CD4-positive, alpha-beta T cell (primary cell): Measurements from ENCODE around the gene FHOD3. TPM values are rescaled to one million over a fixed set of nuclear protein-coding genes. Genes with fewer than 3 reads are reported as not detected.

ENCODE experiments used
- ATAC-seq: fragments of 200-7000 bp; cut with Tn5 transposase; one replicate; pipeline ENCODE4 v1.10.0; 2022; ENCODE audit warnings: mild to moderate bottlenecking; ENCODE audit not compliant: poor library complexity
- CTCF ChIA-PET: fragments of 350-600 bp; sonication (Branson Sonifier 250); formaldehyde crosslinking; loops from one replicate; lab custom pipeline; 2021; ENCODE audit warnings: antibody characterized with exemption, inconsistent platforms; lab: Charles Lee
- POLR2A ChIA-PET: fragments of 350-600 bp; sonication (Branson Sonifier 250); formaldehyde crosslinking; loops from one replicate; lab custom pipeline; 2021; ENCODE audit warnings: antibody characterized with exemption, inconsistent platforms; lab: Charles Lee
- DNase-seq, 14 experiments: peaks; one replicate each; pipeline ENCODE4 v3.0.0-alpha.2; 2013 to 2020; ENCODE audit warnings: mixed read lengths in 2 of 14
- H3K27ac ChIP-seq, 2 donors: one replicate each; pipeline versions ENCODE4 v1.5.1 to v1.7.0; 2013; ENCODE audit warnings: low read length in 2 of 2, low read depth in 1 of 2, mild to moderate bottlenecking in 1 of 2
- H3K27me3 ChIP-seq, 2 experiments: 1 replicate in 1 of 2; 2 replicates in 1 of 2; pipeline versions ENCODE4 v1.6.1 to v1.7.0; 2013; ENCODE audit warnings: low read length in 2 of 2, control low read depth in 1 of 2, mild to moderate bottlenecking in 1 of 2, moderate library complexity in 1 of 2; ENCODE audit not compliant: insufficient read depth in 2 of 2, control insufficient read depth in 1 of 2
- H3K36me3 ChIP-seq: one replicate; pipeline ENCODE4 v1.6.1; 2013; ENCODE audit warnings: low read length, control low read depth; ENCODE audit not compliant: insufficient read depth
- H3K4me1 ChIP-seq: one replicate; pipeline ENCODE4 v1.6.1; 2013; ENCODE audit warnings: low read length, control low read depth; ENCODE audit not compliant: insufficient read depth
- H3K4me3 ChIP-seq: one replicate; pipeline ENCODE4 v1.5.1; 2013; ENCODE audit warnings: mild to moderate bottlenecking, low read length, moderate library complexity
- H3K9me3 ChIP-seq, 2 experiments: 1 replicate in 1 of 2; 2 replicates in 1 of 2; pipeline versions ENCODE4 v1.6.1 to v1.7.0; 2013; ENCODE audit warnings: low read length in 2 of 2, mild to moderate bottlenecking in 2 of 2, control low read depth in 1 of 2, moderate library complexity in 1 of 2; ENCODE audit not compliant: control insufficient read depth in 1 of 2, insufficient read depth in 1 of 2
- H3K27ac Mint-ChIP-seq: one replicate; pipeline ENCODE4 v1.8.0; 2020; ENCODE audit warnings: mixed read lengths
- H3K27me3 Mint-ChIP-seq: one replicate; pipeline ENCODE4 v1.8.0; 2021; ENCODE audit warnings: mixed read lengths
- H3K36me3 Mint-ChIP-seq: one replicate; pipeline ENCODE4 v1.8.0; 2021; ENCODE audit warnings: low read depth, mixed read lengths
- H3K4me1 Mint-ChIP-seq: one replicate; pipeline ENCODE4 v1.8.0; 2021; ENCODE audit warnings: low read depth, mixed read lengths
- H3K4me3 Mint-ChIP-seq: one replicate; pipeline ENCODE4 v1.8.0; 2020; ENCODE audit warnings: mild to moderate bottlenecking, mixed read lengths
- H3K9me3 Mint-ChIP-seq: one replicate; pipeline ENCODE4 v1.8.0; 2020; ENCODE audit warnings: mixed read lengths
- CTCF ChIP-seq: fragments of 200-600 bp; IDR thresholded peaks from one replicate; pipeline ENCODE4 v1.8.0; 2022; ENCODE audit warnings: antibody characterized with exemption, mild to moderate bottlenecking
- intact Hi-C, 2 experiments: fragments of 100-400 bp; cut with DNase I in 1 of 2; cut with micrococcal nuclease in 1 of 2; formaldehyde crosslinking; loops; one replicate each; pipeline versions ENCODE4 v1.15.1 to v1.9.0; 2023 to 2025; cut with DNase I, micrococcal nuclease
- total RNA-seq, 174 experiments: library from RNA in 2 of 174; stranded (reverse) in 2 of 174; gene quantifications; one replicate each; pipeline ENCODE4 v1.2.3 and lab custom pipeline; 2021 to 2026

The FHOD3 gene
- total RNA-seq, 2 experiments from 2014 or later: not detected

GRCh38 chr18:36668349-36668748 is 370.8 kb downstream of the FHOD3 start:
- ATAC-seq (no peak), DNase-seq (no peak)
- H3K27me3 Mint-ChIP-seq: peaks cover 9% of the 10 kb centered on the region
- CTCF ChIA-PET: no interaction called here
- H3K27ac Mint-ChIP-seq: no peak overlapping the region
- H3K36me3 ChIP-seq: no peaks in the 10 kb centered on the region
- no peak overlapping the region for H3K4me3 ChIP-seq
- no peak for TF ChIP-seq CTCF
- no peaks in the 10 kb centered on the region for H3K9me3 Mint-ChIP-seq
- H3K27me3 ChIP-seq: no peaks in the 10 kb centered on the region
- no peak overlapping the region for H3K4me3 Mint-ChIP-seq
- no peaks in the 10 kb centered on the region for H3K4me1 ChIP-seq
- intact Hi-C loops: no loop called here
- no peaks in the 10 kb centered on the region for H3K36me3 Mint-ChIP-seq
- no peaks in the 10 kb centered on the region for H3K9me3 ChIP-seq
- POLR2A ChIA-PET: no interaction called here
- H3K27ac ChIP-seq: no peak overlapping the region
- H3K4me1 Mint-ChIP-seq: peaks cover 4% of the 10 kb centered on the region

GRCh38 chr18:36672437-36673344 is 375.2 kb downstream of the FHOD3 start:
- peaks cover 4% of the 10 kb centered on the region for H3K4me1 Mint-ChIP-seq
- H3K9me3 Mint-ChIP-seq: peaks cover 2% of the 10 kb centered on the region
- Histone ChIP-seq H3K36me3 (no peaks in the 10 kb centered on the region), H3K9me3 (no peaks in the 10 kb centered on the region), H3K27me3 (no peaks in the 10 kb centered on the region), H3K4me1 (no peaks in the 10 kb centered on the region), H3K27ac (no peak overlapping the region), H3K4me3 (no peak overlapping the region)
- intact Hi-C loops: no loop called here
- peaks cover 14% of the 10 kb centered on the region for H3K27me3 Mint-ChIP-seq
- no peak overlapping the region for H3K27ac Mint-ChIP-seq
- no peaks in the 10 kb centered on the region for H3K36me3 Mint-ChIP-seq
- ATAC-seq: no peak
- no peak overlapping the region for H3K4me3 Mint-ChIP-seq
- ChIA-PET POLR2A (no interaction called here), CTCF (no interaction called here)
- DNase-seq: no peak
- TF ChIP-seq CTCF: no peak

- Histone ChIP-seq H3K4me1 (no peaks in the 10 kb centered on the region), H3K4me3 (no peak overlapping the region), H3K36me3 (no peaks in the 10 kb centered on the region), H3K9me3 (no peaks in the 10 kb centered on the region), H3K27ac (no peak overlapping the region), H3K27me3 (no peaks in the 10 kb centered on the region)
- Mint-ChIP-seq H3K36me3 (no peaks in the 10 kb centered on the region), H3K27ac (no peak overlapping the region), H3K4me3 (no peak overlapping the region), H3K4me1 (peaks cover 4% of the 10 kb centered on the region), H3K9me3 (peaks cover 2% of the 10 kb centered on the region), H3K27me3 (peaks cover 14% of the 10 kb centered on the region)
- ATAC-seq (no peak), DNase-seq (no peak)
- intact Hi-C loops: no loop called here
- no peak for TF ChIP-seq CTCF
- POLR2A ChIA-PET: no interaction called here
- CTCF ChIA-PET: no interaction called here
Measured at GRCh38 chr18:36673452-36673851, 375.9 kb downstream of the FHOD3 start.
